ENCODE measurements around the gene INPP4B. TPM values are rescaled to one million over a fixed set of nuclear protein-coding genes. Genes with fewer than 3 reads are reported as not detected.

INPP4B gene
- total and polyA plus RNA-seq, 2 donors from 2014 or later: 2.6 to 18.9 TPM

GRCh38 chr4:141995056-141995455 is 851.0 kb downstream of the INPP4B start:
- Histone ChIP-seq H3K27me3 (ENCODE audit: control insufficient read depth, insufficient read depth, low read length) (no peaks in the 10 kb centered on the region), H3K9ac (ENCODE audit: low read length in 3 of 3) (no peak overlapping the region), H3K4me1 (ENCODE audit: control insufficient read depth in 2 of 3, insufficient read depth in 2 of 3, low read depth in 1 of 3, low read length in 3 of 3) (no peaks in the 10 kb centered on the region), H3K4me3 (ENCODE audit: low read length in 3 of 3) (no peak overlapping the region), H3K36me3 (ENCODE audit: control insufficient read depth in 2 of 3, insufficient read depth in 3 of 3, low read length in 3 of 3) (no peaks in the 10 kb centered on the region), H3K27ac (ENCODE audit: low read depth in 2 of 2, low read length in 2 of 2) (no peak overlapping the region), H3K9me3 (ENCODE audit: control insufficient read depth in 2 of 3, insufficient read depth in 1 of 3, low read length in 3 of 3) (peaks cover 0 to 2% (median 0%) of the 10 kb centered on the region in 3 donors)
- no peak for FAIRE-seq
- DNase-seq: peak in 2 of 5 donors; percentile 70 to 74
- intact Hi-C loops (cut with DNase I): no loop called here
- no peak for TF ChIP-seq CTCF (IDR thresholded peaks at IDR 0.05; ENCODE audit: borderline replicate concordance, extremely low read depth, insufficient read depth)

- no peak for DNase-seq
- FAIRE-seq: no peak
- H3K4me3 ChIP-seq (ENCODE audit: low read length in 3 of 3): no peak overlapping the region
- H3K9me3 ChIP-seq (ENCODE audit: control insufficient read depth in 2 of 3, insufficient read depth in 1 of 3, low read length in 3 of 3): no peaks in the 10 kb centered on the region
- no peak overlapping the region for H3K9ac ChIP-seq (ENCODE audit: low read length in 3 of 3)
- no peaks in the 10 kb centered on the region for H3K4me1 ChIP-seq (ENCODE audit: control insufficient read depth in 2 of 3, insufficient read depth in 2 of 3, low read depth in 1 of 3, low read length in 3 of 3)
- intact Hi-C loops (cut with DNase I): no loop called here
- no peaks in the 10 kb centered on the region for H3K36me3 ChIP-seq (ENCODE audit: control insufficient read depth in 2 of 3, insufficient read depth in 3 of 3, low read length in 3 of 3)
- H3K27me3 ChIP-seq (ENCODE audit: control insufficient read depth, insufficient read depth, low read length): no peaks in the 10 kb centered on the region
- H3K27ac ChIP-seq (ENCODE audit: low read depth in 2 of 2, low read length in 2 of 2): no peak overlapping the region
- TF ChIP-seq CTCF (IDR thresholded peaks at IDR 0.05; ENCODE audit: borderline replicate concordance, extremely low read depth, insufficient read depth): no peak
These were observed 868.7 kb downstream of the INPP4B start for GRCh38 chr4:141977433-141977832.
